Activated CD8-positive, alpha-beta memory T cell treated with anti-CD3 and anti-CD28 coated beads, Interleukin-2, amount 50 U/mL, for 24 hours (primary cell): Measurements from ENCODE around the gene TCEAL9.
"Not testable (repeated sequence)": the region's sequence is repeated elsewhere in the genome, so short reads cannot be mapped to it uniquely, and the experiment has no call there.

Experiments used
- DNase-seq: peaks from one replicate; pipeline ENCODE4 v3.0.0-alpha.2; 2020; ENCODE audit errors: extremely low read depth

TCEAL9 gene

GRCh38 chrX:103373581-103373980, 17.3 kb downstream of the TCEAL9 start:
- DNase-seq, result no peak

- no peak for DNase-seq
Observed at GRCh38 chrX:103376118-103376978, 20.0 kb downstream of the TCEAL9 start, which contains the start of gene BEX3. Gene BEX3, plus strand, starts transcription at chrX:103376538. Its CDS starts 984 bp downstream, at chrX:103377522.

DNA sequence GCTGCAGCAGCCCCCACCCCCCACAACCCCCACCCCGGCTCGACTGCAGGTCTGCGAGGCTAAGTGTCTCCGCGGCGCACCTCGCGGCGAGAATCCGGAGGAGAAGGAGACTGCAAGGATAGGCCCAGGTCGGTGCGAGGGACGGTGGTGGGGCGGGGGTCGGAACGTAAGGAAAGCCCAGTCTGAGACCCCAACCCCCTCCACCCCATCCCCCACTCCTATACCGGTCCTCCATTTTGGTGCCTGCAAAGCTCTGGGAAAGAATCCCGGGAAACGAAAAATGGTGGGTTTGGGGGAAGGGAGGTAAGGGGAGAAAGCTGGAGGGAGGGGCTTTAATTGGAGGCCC, 20.6 kb downstream of the TCEAL9 start:
- no peak for DNase-seq

DNA sequence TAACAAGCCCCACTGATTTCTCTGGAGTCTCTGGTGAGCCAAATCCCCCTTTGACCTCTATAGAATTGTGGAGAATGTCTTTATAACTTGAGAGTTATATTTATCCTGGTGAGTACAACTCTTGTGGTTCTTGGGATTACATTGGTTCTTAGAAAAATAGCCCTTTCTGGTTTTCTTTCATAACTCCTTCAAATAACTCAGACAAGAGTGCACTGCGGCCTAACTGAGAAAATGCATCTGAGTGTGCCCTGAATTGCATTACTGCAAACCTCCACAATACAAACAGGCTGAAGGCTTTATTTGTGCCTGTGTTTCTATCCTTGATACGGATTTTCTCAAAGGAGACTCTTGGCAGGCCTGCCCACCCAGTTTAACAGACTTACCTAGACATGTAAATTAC, 22.7 kb downstream of the TCEAL9 start:
- no peak for DNase-seq

GRCh38 chrX:103382877-103383276, 26.6 kb downstream of the TCEAL9 start:
- no peak for DNase-seq

DNA sequence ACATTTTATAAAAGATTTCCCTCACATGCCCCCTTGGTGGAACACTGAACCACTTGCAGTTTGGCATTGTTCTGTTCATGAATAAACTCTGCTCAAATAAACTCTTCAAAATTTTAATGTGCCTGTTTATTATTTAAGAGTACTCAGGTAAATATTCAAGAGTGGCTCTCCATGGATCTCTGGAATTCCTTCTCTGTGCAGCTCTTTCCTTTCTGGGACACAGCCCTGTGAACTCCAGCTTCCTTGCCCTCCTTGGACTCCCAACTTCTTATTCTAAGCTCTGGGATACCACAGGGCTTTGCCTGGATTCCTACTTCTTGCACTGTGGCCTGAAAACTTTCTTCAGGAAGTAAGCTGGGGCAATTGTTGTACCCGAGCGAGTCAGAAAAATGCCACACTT, 28.4 kb downstream of the TCEAL9 start:
- DNase-seq, result no peak

DNA sequence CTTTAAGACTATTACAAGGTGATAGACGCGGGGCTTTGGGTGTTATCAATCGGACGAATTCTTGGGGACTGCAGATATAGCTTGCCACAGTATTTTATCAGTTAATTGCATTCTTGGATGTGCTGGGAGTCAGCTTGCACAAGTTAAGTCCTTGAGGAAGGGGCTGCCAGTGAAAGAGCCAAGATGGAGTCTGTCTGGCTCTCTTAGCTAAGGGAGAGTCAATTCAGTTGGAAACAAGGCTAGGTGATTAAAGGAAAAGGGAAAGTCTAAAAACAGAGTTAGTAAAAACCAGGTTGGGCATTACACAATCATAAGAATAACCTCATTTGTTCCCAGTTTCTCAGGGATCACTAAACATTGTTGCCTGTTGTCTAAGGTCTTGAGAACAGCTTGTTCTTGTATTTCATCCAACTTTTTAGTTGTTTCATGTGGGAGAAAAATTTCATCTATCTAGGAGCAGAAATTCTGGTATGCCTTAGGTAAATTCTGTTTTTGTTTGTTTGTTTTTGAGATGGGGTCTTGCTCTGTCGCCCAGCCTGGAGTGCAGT, 29.1 kb downstream of the TCEAL9 start:
- DNase-seq, result not testable (repeated sequence)

- no peak for DNase-seq
Observed at GRCh38 chrX:103386332-103386731, 30.0 kb downstream of the TCEAL9 start.

DNA sequence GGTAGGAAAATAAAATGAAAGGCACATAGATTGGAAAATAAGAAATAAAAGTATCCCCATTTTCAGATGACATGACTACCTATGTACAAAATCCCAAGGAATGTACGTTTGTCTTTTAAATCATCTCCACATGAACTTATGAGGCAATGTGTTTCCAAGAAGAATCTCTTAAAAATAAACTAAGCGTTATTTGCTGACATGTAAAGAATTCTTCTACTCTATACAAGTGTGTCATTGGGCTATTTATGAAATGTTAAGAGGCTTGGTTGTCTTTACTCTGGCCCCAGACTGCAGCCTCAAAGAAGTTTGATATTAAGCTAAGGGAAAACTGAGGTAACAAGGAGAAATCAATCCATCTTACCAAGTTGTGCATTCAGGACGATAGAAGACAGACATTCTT, 37.2 kb downstream of the TCEAL9 start:
- DNase-seq, result no peak

- DNase-seq, result no peak
Observed at GRCh38 chrX:103396186-103396585, 39.9 kb downstream of the TCEAL9 start.

DNA sequence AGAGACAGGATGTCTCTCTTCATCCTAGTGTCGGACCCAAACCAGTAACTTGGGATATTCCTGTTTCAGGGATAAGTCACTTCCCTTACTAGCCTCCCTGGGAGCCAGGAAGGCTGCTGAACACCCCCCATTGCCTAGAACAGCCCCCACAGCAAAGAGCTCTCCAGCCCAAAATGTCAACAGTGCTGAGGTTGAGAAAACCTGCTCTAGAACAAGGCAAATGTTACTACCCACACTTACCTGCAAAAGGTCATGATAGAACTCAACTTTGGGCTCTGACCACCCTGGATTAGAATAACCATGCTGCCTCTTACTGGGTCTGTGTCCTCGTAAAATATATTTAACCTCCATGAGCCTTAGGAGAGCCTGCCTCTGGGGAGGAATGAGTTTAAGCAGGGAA, 40.4 kb downstream of the TCEAL9 start:
- DNase-seq, result no peak

DNA sequence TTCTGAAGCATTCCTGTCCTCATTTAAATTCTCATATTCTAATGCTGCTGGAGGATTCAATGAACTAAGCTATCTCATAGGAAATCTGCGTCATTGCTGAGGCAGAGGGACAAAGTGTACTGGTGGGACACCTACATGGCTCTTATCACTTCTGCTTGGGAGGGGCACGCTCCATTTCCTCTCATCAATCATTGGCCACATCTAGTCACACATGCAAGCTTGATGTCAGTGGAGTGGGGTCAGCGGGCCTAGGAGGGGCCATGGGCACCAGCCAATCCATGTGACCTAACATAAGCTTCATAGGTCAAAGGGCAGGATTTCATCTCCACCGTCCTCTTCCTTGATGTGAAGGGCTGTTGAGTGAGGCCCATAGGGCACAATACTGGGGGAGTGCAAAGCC, 41.4 kb downstream of the TCEAL9 start:
- DNase-seq, result no peak

DNA sequence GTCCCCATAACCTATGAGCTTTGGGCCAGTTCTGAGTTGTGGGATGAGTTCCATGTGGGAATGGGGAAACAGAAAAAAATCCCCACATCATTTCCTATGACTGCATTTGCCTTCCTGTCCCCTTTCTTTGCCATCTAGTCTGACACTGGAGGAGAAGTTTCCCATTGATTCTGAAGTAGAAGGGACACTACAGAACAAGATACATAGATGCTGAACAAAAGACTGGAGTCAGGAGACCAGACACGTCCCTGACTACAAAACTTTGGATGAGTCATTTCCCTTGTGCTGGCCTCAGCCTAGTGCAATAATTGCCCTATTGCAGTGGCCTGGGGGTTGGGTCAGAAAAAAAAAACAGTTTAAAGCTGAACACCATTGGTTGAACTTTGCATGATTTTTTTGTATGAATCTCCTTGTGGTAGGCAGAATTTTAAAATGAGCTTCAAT, 42.1 kb downstream of the TCEAL9 start:
- no peak for DNase-seq

DNA sequence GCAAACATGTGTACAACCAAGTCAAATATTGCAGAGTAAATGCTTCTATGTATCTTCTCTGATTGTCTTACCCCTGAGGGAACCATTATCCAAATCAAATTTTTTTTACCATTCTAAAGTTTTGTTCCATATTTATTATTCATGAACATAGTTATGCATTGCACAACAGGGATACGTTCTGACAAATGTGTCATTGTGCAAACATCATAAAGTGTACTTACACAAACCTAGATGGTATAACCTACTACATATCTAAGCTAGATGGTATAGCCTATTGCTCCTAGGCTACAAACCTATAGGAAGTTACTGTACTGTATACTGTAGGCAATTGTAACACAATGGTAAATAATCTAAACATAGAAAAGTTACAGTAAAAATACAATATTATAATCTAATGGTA, 43.4 kb downstream of the TCEAL9 start:
- DNase-seq, result no peak

DNA sequence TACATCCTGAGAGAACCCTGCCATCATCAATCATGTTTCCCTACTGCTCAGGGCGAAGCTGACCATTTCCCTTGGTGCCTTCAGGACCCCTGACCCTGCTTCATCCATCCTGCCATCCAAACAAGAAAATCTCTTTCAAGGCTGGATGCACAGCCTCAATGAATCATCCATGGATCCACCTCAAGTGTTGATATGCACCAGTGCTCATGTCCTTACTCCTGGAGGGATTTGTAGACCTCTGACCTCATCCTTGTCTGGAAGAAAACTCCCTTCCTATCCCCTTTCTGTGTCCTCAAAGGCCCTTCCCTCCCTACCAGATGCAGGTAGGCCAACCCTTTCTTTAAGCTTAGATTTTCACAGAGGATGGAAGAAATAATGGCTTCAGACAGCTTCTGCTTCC, 44.6 kb downstream of the TCEAL9 start:
- no peak for DNase-seq

- DNase-seq, result peak; percentile 2
Observed at GRCh38 chrX:103404231-103405008, 48.1 kb downstream of the TCEAL9 start.

DNA sequence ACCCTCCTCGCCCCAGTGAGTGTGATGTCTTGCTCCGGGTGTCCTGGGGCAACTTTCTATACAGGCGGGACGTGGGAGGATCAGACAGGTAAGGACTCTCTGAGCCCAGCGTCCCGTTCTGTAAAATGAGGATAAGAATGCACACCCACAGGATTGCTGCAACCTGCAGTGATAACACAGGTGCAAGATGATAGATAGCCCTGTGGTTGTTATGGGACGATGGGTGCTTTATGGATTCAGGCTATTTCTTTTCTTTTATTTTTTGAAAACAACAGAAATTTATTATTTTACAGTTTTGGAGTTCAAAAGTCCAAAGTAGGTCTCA, 48.7 kb downstream of the TCEAL9 start:
- no peak for DNase-seq

GRCh38 chrX:103406256-103406655, 50.0 kb downstream of the TCEAL9 start:
- DNase-seq, result no peak

GRCh38 chrX:103407776-103408175, 51.5 kb downstream of the TCEAL9 start:
- DNase-seq, result no peak
